ENCODE results near the gene CD70. TPM values are rescaled to one million over a fixed set of nuclear protein-coding genes. Genes with fewer than 3 reads are reported as not detected.
A peak's percentile ranks its signal among the peaks of the same experiment; 100 is the strongest.

The CD70 gene
- total and polyA plus RNA-seq, 10 donors, result 0.69 to 7.3 (median 3.4) TPM

DNA sequence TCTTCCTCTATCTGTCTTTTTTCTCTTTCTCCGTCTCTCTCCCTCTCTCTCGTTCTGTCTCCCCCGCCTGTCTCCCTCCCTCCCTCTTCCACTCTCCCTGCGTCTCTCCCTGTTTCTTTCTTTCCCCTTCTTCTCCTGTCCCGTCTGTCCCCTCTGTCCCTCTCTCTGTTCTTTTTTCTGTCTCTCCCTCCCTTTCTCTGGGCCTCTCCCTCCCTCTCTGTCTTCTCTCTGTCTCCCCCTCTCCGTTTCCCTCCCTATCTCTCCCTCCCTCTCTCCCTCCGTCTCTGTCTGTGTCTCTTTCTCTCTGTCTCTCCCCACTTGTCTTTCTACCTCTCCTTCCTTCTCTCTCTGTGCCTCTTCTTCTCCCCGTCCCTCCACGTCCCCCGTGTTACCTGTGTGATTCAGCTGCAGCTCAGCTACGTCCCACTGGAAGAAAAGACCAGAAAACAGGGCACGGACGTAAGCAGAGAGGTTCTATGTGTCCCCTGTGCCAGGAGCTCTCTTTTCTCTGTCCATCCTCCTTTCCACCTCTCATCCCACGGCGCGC, 1.2 kb downstream of the CD70 start:
- no peak for DNase-seq
- peaks cover 23 to 58% (median 49%) of the 10 kb centered on the region in 6 donors for H3K4me1 ChIP-seq
- intact Hi-C loops (cut with DNase I; ENCODE audit: low total_unique reads), result no loop called here
- H3K27ac ChIP-seq, result no peak overlapping the region
- no peaks in the 10 kb centered on the region for H3K36me3 ChIP-seq
- H3K27me3 ChIP-seq (replicated peaks in 1 of 7), result peaks cover 7 to 99% (median 57%) of the 10 kb centered on the region in 7 donors
- 4 to 9% (median 8%) methylated on average over 16 of the region's 16 CpGs for WGBS, 5 donors
- H3K4me3 ChIP-seq, result peak overlapping the region in 7 of 8 donors; percentile 17 to 67 (median 34)
- TF ChIP-seq, protein P1, sequence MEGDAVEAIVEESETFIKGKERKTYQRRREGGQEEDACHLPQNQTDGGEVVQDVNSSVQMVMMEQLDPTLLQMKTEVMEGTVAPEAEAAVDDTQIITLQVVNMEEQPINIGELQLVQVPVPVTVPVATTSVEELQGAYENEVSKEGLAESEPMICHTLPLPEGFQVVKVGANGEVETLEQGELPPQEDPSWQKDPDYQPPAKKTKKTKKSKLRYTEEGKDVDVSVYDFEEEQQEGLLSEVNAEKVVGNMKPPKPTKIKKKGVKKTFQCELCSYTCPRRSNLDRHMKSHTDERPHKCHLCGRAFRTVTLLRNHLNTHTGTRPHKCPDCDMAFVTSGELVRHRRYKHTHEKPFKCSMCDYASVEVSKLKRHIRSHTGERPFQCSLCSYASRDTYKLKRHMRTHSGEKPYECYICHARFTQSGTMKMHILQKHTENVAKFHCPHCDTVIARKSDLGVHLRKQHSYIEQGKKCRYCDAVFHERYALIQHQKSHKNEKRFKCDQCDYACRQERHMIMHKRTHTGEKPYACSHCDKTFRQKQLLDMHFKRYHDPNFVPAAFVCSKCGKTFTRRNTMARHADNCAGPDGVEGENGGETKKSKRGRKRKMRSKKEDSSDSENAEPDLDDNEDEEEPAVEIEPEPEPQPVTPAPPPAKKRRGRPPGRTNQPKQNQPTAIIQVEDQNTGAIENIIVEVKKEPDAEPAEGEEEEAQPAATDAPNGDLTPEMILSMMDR (IDR thresholded peaks at IDR 0.05 in 8 of 11, conservative IDR thresholded peaks at IDR 0.05 in 3 of 11), result no peak
- TF ChIP-seq POLR2A (IDR thresholded peaks at IDR 0.05) (no peak), POLR2AphosphoS5 (IDR thresholded peaks at IDR 0.05) (no peak)
- no peaks in the 10 kb centered on the region for H3K9me3 ChIP-seq

DNA sequence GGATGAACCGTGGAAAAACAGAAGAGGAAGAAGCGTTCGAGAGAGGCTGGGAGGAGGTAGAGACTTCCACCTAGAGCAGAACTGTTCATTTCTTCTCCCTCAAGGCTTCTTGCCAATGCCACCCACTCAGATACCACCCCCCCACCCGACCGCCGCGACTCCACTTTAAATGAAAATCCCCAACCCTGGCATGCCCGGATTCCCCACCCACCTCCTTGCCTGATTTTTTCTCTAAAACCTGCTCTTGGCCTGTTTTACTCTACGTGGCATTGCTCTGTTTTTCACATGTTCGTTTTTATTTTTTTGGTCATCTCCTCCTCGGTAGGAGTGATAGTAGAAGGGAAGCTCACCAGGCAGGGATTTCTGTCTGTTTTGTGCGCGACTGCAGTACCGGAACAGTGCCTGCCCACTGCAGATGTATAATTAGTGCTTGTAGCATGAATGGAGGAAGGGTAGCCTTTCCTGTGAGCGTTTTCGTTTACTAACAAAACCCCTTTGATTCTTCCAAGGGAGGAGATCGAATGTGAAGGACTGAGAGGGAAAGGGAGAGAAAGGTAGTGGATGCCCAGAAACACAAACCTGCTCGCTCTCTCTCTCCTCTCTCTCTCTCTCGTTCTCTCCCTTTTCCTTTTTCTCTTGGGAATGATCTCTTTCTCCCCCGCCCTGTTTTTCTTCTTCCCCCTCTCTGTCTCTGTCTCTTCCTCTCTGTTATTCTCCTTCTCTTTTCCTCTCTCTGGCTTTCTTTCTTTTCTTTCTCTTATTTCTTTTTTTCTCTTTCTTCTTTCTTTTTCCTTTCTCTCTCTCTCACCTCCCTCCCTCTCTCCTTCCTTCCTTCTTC, 2.2 kb downstream of the CD70 start:
- TF ChIP-seq, protein P1 (IDR thresholded peaks at IDR 0.05 in 8 of 11, conservative IDR thresholded peaks at IDR 0.05 in 3 of 11), result no peak
- TF ChIP-seq POLR2AphosphoS5 (IDR thresholded peaks at IDR 0.05) (no peak), POLR2A (IDR thresholded peaks at IDR 0.05) (no peak)
- Histone ChIP-seq H3K4me3 (peak overlapping the region in 1 of 8 donors; percentile 46), H3K27me3 (replicated peaks in 1 of 7) (peaks cover 7 to 99% (median 57%) of the 10 kb centered on the region in 7 donors), H3K4me1 (peaks cover 23 to 58% (median 49%) of the 10 kb centered on the region in 6 donors), H3K27ac (peak overlapping the region in 2 of 8 donors; percentile 36 to 38), H3K9me3 (no peaks in the 10 kb centered on the region), H3K36me3 (no peaks in the 10 kb centered on the region)
- no peak for DNase-seq
- 2 to 8% (median 7%) methylated on average over 20 of the region's 20 CpGs for WGBS, 5 donors
- intact Hi-C loops (cut with DNase I; ENCODE audit: low total_unique reads), result no loop called here

DNA sequence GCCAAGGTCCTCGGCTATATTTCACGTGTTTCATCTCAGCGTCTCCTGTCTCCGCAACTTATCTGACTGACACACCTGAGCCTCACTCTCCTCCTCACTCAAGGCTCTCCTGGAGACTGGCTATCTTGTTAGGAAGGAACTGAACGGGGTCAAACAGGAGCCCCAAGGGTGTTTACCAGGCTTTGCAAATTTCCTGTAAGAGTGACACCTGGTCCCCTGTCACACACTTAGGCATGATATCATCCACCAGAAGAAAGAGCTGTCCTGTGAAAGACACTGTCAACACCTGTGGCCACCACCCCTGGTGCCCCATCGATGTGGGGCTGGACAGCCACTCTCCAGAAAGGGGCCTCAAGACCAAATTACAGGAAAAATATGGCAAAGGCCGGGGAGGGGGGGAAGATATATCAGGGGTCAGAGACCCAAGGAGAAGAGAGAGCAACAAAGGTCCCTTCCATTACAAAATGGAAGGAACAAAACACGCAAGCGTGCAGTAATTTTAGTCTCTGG, 2.9 kb downstream of the CD70 start:
- intact Hi-C loops (cut with DNase I; ENCODE audit: low total_unique reads), result no loop called here
- Histone ChIP-seq H3K9me3 (no peaks in the 10 kb centered on the region), H3K4me3 (peak overlapping the region in 2 of 8 donors; percentile 7 to 46), H3K27me3 (replicated peaks in 1 of 7) (peaks cover 7 to 94% (median 57%) of the 10 kb centered on the region in 7 donors), H3K4me1 (peaks cover 23 to 58% (median 49%) of the 10 kb centered on the region in 6 donors), H3K27ac (peak overlapping the region in 2 of 8 donors; percentile 36 to 38), H3K36me3 (no peaks in the 10 kb centered on the region)
- WGBS, 5 donors, result 7 to 13% (median 11%) methylated on average over 9 of the region's 9 CpGs
- TF ChIP-seq, protein P1 (IDR thresholded peaks at IDR 0.05 in 8 of 11, conservative IDR thresholded peaks at IDR 0.05 in 3 of 11), result no peak
- TF ChIP-seq POLR2A (IDR thresholded peaks at IDR 0.05) (no peak), POLR2AphosphoS5 (IDR thresholded peaks at IDR 0.05) (no peak)
- DNase-seq, result no peak
